Activated B cell treated with CpG ODN at 0.5 μM for 24 hours (primary cell): Measurements from ENCODE around the gene PABPC4L. TPM values are rescaled to one million over a fixed set of nuclear protein-coding genes. Genes with fewer than 3 reads are reported as not detected.

Experiments used
- ATAC-seq: fragments of 200-7000 bp; cut with Tn5 transposase; one replicate; pipeline ENCODE4 v1.10.0; 2021; ENCODE audit warnings: low read depth, mild to moderate bottlenecking, moderate library complexity
- CTCF ChIA-PET: fragments of 350-600 bp; sonication (Branson Sonifier 250); formaldehyde crosslinking; loops from one replicate; lab custom pipeline; 2021; ENCODE audit warnings: antibody characterized with exemption; lab: Charles Lee
- POLR2A ChIA-PET: fragments of 350-600 bp; sonication (Branson Sonifier 250); formaldehyde crosslinking; loops from one replicate; lab custom pipeline; 2021; ENCODE audit warnings: antibody characterized with exemption; lab: Charles Lee
- DNase-seq: peaks from one replicate; pipeline ENCODE4 v3.0.0; 2022
- H3K27ac Mint-ChIP-seq: one replicate; pipeline ENCODE4 v1.8.0; 2020; ENCODE audit warnings: mixed read lengths
- H3K27me3 Mint-ChIP-seq: one replicate; pipeline ENCODE4 v1.8.0; 2021; ENCODE audit warnings: mixed read lengths
- H3K36me3 Mint-ChIP-seq: one replicate; pipeline ENCODE4 v1.8.0; 2021; ENCODE audit warnings: low read depth, mixed read lengths
- H3K4me1 Mint-ChIP-seq: one replicate; pipeline ENCODE4 v1.8.0; 2021; ENCODE audit warnings: mixed read lengths
- H3K4me3 Mint-ChIP-seq: one replicate; pipeline ENCODE4 v1.8.0; 2020; ENCODE audit warnings: mild to moderate bottlenecking, mixed read lengths
- H3K9me3 Mint-ChIP-seq: one replicate; pipeline ENCODE4 v1.8.0; 2020; ENCODE audit warnings: mixed read lengths
- CTCF ChIP-seq: fragments of 200-600 bp; IDR thresholded peaks from one replicate; pipeline ENCODE4 v1.8.0; 2022; ENCODE audit warnings: antibody characterized with exemption, mild to moderate bottlenecking
- intact Hi-C: fragments of 100-400 bp; cut with micrococcal nuclease; formaldehyde crosslinking; loops from one replicate; pipeline ENCODE4 v1.15.1; 2024
- total RNA-seq: library from RNA; stranded (reverse); gene quantifications from 2 replicates; pipeline ENCODE4 v1.2.3, GENCODE V29; 2022

PABPC4L gene
- total RNA-seq, 1 donor from 2014 or later = not detected

GRCh38 chr4:134189949-134190348 lies 11.6 kb downstream of the PABPC4L start:
- Mint-ChIP-seq H3K36me3 (no peaks in the 10 kb centered on the region), H3K9me3 (peaks cover 11% of the 10 kb centered on the region), H3K4me1 (no peaks in the 10 kb centered on the region), H3K27me3 (no peaks in the 10 kb centered on the region), H3K4me3 (no peak overlapping the region), H3K27ac (no peak overlapping the region)
- POLR2A ChIA-PET = no interaction called here
- ATAC-seq (no peak), DNase-seq (no peak)
- intact Hi-C loops = no loop called here
- CTCF ChIA-PET = no interaction called here
- no peak for TF ChIP-seq CTCF

GRCh38 chr4:134189480-134189879 lies 12.1 kb downstream of the PABPC4L start:
- ChIA-PET POLR2A (no interaction called here), CTCF (no interaction called here)
- Mint-ChIP-seq H3K27me3 (no peaks in the 10 kb centered on the region), H3K4me3 (no peak overlapping the region), H3K4me1 (no peaks in the 10 kb centered on the region), H3K27ac (no peak overlapping the region), H3K9me3 (peaks cover 13% of the 10 kb centered on the region), H3K36me3 (no peaks in the 10 kb centered on the region)
- DNase-seq (no peak), ATAC-seq (no peak)
- intact Hi-C loops = no loop called here
- TF ChIP-seq CTCF = no peak

GRCh38 chr4:134178706-134179105 lies 22.9 kb downstream of the PABPC4L start:
- no peaks in the 10 kb centered on the region for H3K36me3 Mint-ChIP-seq

GRCh38 chr4:134174271-134174670 lies 27.3 kb downstream of the PABPC4L start:
- DNase-seq (no peak), ATAC-seq (no peak)
- ChIA-PET POLR2A (no interaction called here), CTCF (no interaction called here)
- Mint-ChIP-seq H3K9me3 (peaks cover 7% of the 10 kb centered on the region), H3K4me1 (no peaks in the 10 kb centered on the region), H3K27me3 (no peaks in the 10 kb centered on the region), H3K4me3 (no peak overlapping the region), H3K27ac (no peak overlapping the region), H3K36me3 (no peaks in the 10 kb centered on the region)
- intact Hi-C loops = no loop called here
- TF ChIP-seq CTCF = no peak

More at GRCh38 chr4:134178706-134179105, 22.9 kb downstream of the PABPC4L start:
- no peaks in the 10 kb centered on the region for H3K4me1 Mint-ChIP-seq
- H3K9me3 Mint-ChIP-seq = peaks cover 19% of the 10 kb centered on the region
- H3K27ac Mint-ChIP-seq = no peak overlapping the region
- POLR2A ChIA-PET = no interaction called here
- TF ChIP-seq CTCF = no peak
- intact Hi-C loops = no loop called here
- no peaks in the 10 kb centered on the region for H3K27me3 Mint-ChIP-seq
- ATAC-seq = no peak
- CTCF ChIA-PET = no interaction called here
- H3K4me3 Mint-ChIP-seq = no peak overlapping the region
- DNase-seq = no peak

GRCh38 chr4:134160211-134160610 lies 41.4 kb downstream of the PABPC4L start:
- DNase-seq = no peak
- no peaks in the 10 kb centered on the region for H3K4me1 Mint-ChIP-seq
- POLR2A ChIA-PET = no interaction called here
- no peak overlapping the region for H3K27ac Mint-ChIP-seq
- no peaks in the 10 kb centered on the region for H3K9me3 Mint-ChIP-seq
- no peak overlapping the region for H3K4me3 Mint-ChIP-seq
- CTCF ChIA-PET = no interaction called here
- no peaks in the 10 kb centered on the region for H3K27me3 Mint-ChIP-seq
- no peaks in the 10 kb centered on the region for H3K36me3 Mint-ChIP-seq
- no peak for ATAC-seq
- intact Hi-C loops = no loop called here
- TF ChIP-seq CTCF = no peak
